ENCODE measurements around the gene HAPLN3.

DNA sequence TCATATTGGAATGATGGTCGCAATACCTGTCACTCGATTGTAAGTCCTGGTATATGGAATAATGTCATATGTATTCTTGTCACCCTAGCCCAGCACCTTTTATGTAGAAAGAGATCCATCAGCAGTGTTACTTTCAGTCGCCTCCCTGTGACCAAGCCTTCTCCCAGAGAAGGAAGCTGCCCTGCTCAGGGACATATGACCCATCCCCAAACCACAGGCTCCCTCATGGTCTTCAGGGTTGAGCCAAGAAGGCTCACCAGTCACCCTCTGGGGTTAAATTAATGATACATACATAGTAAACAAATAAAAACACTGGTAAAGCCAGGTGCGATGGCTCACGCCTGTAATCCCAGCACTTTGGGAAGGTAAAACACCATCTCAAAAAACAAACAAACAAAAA, 22.4 kb upstream of the HAPLN3 start:
- TF ChIP-seq, protein P1, sequence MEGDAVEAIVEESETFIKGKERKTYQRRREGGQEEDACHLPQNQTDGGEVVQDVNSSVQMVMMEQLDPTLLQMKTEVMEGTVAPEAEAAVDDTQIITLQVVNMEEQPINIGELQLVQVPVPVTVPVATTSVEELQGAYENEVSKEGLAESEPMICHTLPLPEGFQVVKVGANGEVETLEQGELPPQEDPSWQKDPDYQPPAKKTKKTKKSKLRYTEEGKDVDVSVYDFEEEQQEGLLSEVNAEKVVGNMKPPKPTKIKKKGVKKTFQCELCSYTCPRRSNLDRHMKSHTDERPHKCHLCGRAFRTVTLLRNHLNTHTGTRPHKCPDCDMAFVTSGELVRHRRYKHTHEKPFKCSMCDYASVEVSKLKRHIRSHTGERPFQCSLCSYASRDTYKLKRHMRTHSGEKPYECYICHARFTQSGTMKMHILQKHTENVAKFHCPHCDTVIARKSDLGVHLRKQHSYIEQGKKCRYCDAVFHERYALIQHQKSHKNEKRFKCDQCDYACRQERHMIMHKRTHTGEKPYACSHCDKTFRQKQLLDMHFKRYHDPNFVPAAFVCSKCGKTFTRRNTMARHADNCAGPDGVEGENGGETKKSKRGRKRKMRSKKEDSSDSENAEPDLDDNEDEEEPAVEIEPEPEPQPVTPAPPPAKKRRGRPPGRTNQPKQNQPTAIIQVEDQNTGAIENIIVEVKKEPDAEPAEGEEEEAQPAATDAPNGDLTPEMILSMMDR (IDR thresholded peaks at IDR 0.05; ENCODE audit: extremely low read depth in 1 of 2, insufficient read depth in 1 of 2, low read depth in 1 of 2, low read length in 2 of 2), result no peak
- TF ChIP-seq MYC (IDR thresholded peaks at IDR 0.05; ENCODE audit: low read depth, low read length), result no peak
- TF ChIP-seq POLR2A (IDR thresholded peaks at IDR 0.05; ENCODE audit: low read depth, low read length), result no peak
- TF ChIP-seq EZH2 (IDR thresholded peaks at IDR 0.05; ENCODE audit: borderline replicate concordance, low read depth, low read length, severe bottlenecking), result no peak
- no peak for TF ChIP-seq POLR2AphosphoS5 (IDR thresholded peaks at IDR 0.05; ENCODE audit: insufficient read depth, low read depth, low read length)
